ENCODE results near the gene THSD1. TPM values are rescaled to one million over a fixed set of nuclear protein-coding genes. Genes with fewer than 3 reads are reported as not detected.

Gene THSD1
- total and polyA plus RNA-seq, 9 of the 15 experiments (the other 6 are each of a cell fraction or from before 2014, with no cell fraction given) = 0.01 to 0.11 (median 0.04) TPM; not detected in 2

- TF ChIP-seq, protein P1, sequence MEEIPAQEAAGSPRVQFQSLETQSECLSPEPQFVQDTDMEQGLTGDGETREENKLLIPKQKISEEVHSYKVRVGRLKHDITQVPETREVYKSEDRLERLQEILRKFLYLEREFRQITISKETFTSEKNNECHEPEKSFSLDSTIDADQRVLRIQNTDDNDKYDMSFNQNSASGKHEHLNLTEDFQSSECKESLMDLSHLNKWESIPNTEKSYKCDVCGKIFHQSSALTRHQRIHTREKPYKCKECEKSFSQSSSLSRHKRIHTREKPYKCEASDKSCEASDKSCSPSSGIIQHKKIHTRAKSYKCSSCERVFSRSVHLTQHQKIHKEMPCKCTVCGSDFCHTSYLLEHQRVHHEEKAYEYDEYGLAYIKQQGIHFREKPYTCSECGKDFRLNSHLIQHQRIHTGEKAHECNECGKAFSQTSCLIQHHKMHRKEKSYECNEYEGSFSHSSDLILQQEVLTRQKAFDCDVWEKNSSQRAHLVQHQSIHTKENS (CRISPR knock-in tag; IDR thresholded peaks at IDR 0.05) = no peak
- TF ChIP-seq SNRNP70 (optimal IDR thresholded peaks at IDR 0.05; ENCODE audit: low read depth, low read length) = no peak
- TF ChIP-seq ZBTB43 (CRISPR knock-in tag; IDR thresholded peaks at IDR 0.05) = no peak
- no peak for TF ChIP-seq IFI16 (CRISPR knock-in tag; IDR thresholded peaks at IDR 0.05)
- no peak for TF ChIP-seq KAT8 (IDR thresholded peaks at IDR 0.05; ENCODE audit: low read depth)
- TF ChIP-seq PPARD (CRISPR knock-in tag; IDR thresholded peaks at IDR 0.05) = no peak
- no peak for TF ChIP-seq ZNF197 (CRISPR knock-in tag; IDR thresholded peaks at IDR 0.05; ENCODE audit: low read depth)
- TF ChIP-seq USF1 (CRISPR knock-in tag; IDR thresholded peaks at IDR 0.05) = no peak
- no peak for TF ChIP-seq SPI1 (IDR thresholded peaks at IDR 0.05; ENCODE audit: borderline replicate concordance, low read depth, low read length)
- no peak for TF ChIP-seq FOSL1 (tag; conservative IDR thresholded peaks at IDR 0.05)
Observed at GRCh38 chr13:52344108-52344507, 61.9 kb downstream of the THSD1 start (continued).

All from K562 (cell line).